Amniotic epithelial cell (primary cell): ENCODE data around the gene HOXC9.
A peak's percentile ranks its signal among the peaks of the same experiment; 100 is the strongest.

Source experiments
- DNase-seq: peaks from one replicate; pipeline ENCODE4 v3.0.0-alpha.2; 2010; ENCODE audit warnings: low read depth

HOXC9 gene

DNA sequence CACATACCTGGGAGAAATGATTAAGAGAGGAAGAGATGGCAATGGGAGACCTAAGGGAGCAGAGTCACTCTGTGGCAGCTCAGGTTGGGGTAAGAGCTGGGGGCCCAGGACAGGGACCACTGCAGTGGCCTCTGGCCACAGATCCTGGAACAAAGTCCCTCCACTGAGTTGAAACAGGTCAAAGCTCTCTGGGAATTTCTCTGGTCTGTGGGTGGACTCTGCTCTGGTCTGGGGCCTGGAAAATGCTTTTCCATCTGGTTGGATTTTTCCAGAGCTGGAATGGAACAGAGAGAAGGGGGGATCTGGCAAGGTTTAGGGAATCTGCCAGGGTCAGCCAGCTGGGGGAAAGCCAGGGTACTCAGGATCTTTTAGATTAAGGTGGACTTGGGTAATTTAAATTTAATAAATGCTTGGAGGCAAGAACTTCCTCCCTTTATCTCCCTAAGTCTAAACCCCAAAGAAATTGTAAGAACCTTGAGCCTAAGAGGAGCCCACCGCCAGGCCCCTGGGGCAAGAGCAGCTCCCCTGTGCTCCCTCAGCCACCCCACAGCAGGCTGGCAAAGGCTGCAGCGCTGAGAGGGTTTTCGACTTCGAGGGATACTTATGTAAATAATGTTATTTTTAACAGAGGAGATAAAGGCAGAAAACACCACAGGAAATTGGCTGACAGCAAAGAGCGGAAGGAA lies 11.3 kb upstream of the HOXC9 start:
- no peak for DNase-seq

DNA sequence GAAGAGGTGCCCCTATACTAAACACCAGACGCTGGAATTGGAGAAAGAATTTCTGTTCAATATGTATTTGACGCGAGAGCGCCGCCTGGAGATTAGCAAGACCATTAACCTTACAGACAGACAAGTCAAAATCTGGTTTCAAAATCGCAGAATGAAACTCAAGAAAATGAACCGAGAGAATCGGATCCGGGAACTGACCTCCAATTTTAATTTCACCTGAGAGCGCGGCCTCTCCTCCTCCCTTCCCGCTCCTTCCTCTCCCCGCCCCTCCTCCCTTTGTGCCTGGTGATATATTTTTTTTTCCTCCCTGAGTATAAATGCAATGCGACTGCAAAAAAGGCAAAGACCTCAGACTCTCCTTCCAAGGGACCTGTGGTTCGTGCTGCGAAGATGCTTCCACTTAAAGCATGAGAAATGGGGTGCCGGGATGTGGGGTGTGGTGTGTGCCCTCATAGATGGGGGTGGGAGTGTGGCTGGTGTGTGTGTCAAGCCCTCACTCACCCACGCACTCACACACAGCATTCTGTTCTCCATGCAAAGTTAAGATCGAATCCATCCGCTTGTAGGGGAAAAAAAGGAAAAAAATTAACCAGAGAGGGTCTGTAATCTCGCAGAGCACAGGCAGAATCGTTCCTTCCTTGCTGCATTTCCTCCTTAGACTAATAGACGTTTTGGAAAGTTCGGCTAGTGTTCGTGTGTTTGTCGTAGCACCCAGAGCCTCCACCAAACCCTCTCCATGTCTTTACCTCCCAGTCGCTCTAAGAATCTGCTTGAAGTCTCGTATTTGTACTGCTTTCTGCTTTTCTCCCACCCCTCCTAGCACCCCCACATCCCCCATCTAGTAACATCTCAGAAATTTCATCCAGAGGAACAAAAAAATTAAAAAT lies 10.5 kb upstream of the HOXC9 start:
- DNase-seq = peak; percentile 42

DNA sequence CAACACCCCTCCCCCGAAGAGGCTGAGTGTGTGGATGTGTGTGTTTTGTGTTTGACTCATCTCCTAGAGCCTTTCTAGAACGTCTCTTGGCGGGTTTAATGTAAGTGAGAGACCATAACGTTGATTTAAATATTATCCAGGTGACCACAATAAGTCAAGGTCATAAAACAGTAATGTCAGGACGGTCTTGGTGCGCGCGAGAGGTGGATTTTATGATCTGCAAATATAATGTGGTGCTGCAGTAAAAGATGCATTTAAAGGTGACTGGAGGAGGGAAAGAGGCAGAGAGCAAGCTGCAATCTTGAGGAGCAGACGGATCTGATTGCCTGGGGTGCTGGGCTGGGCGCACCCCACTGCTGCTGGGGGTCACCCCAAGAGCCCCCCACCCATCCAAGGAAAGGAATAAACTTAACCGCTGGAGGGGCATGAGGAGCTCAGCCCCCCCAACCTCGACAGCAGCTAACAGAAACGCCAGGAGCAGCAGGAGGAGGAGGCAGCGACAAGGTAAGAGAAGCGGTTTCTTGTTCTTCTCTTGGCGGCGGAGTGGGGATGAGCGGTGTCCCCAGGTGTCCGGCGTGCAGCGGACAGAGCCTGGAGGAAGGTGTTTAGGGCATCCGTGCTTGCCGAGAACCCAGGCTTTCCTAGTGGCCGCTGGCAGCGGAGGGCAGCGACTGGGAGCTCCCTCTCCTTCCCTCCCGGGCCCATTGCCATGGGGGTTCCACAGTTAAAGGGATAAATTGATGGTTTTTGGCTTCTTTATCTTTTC lies 9.5 kb upstream of the HOXC9 start:
- DNase-seq = no peak

DNA sequence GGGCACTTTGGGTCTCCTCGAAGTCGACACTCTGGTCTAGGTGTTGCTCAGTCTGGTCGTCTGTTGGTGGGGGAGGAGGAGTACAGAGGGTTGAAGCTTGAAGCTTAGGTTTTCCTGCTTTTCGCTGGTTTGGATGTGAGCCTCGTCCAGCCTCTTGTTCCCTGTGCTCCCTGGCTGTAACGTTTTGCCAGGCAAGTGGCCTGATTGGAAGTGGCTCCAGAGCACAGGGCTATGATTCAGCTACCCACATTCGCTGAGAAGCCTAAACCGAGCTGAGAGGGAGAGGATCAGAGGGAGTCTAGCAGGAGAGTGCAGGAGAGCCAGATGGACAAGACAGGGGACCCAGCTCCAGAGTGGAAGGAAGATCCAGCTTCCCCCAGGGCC lies 8.9 kb upstream of the HOXC9 start:
- DNase-seq = no peak

DNA sequence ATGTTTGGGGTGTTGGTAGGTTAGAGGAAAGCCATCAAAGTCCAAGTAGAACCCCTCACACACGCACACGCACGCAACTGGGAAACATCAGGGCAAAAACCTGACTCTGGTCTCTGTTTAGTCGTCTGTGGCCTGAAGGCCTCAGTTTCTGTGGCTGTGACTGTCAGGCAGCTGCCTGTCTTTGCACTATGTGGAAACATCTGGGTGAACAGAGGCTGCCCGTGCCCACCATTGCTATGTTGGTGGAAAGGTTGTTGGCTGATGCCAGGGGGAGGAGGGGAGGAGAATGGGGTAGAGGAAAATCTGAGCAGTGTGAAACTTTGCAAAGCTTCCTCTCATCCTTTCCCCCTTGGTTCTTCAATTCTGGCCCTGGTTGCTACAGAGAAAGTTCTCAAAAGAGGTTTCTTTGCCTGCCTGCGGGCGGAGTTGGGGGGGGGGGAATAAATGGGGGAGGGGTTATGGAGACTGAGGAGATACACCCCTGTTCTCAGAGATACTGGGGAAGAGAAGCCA lies 7.5 kb upstream of the HOXC9 start:
- no peak for DNase-seq

DNA sequence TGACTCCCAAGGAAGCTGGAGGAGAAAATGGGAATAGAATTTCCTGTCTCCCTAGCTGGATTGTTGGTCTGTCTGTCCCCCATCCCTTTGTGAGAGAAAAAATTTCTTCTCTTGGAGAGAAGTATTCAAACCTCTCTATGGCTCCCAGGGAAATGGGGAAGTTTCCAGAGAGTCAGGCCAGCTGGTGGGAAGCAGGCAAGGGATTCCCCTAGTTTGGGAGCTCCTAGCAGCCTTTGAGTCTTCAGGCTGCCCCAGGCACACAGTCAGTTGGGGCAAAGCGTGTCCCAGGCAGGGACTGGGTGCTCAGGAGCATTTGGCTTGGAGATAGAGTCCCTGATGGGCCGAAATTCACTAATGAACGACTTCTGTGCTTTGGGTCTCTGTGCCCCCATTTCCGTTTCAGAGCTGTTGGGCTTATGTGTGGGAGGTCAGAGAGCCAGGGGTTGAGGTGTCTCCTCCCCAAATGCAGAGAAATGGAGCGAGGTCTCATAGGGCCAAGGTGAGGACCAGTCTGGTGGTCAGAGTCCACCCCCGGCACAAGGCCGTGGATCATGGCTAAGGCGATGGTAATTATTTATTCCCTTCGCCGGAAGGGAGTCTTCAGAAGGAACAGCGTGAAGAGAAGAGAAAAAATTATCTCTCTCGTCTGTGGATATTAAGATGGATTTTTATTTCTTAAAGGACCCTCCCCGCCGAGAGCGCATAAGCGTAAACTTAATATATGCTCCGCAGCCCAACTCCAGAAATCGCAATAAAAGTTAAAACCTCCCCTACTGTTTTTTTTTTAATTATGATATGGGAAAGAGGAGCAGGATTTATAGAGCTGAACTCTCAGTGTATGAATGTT lies 6.6 kb upstream of the HOXC9 start:
- DNase-seq = no peak

DNA sequence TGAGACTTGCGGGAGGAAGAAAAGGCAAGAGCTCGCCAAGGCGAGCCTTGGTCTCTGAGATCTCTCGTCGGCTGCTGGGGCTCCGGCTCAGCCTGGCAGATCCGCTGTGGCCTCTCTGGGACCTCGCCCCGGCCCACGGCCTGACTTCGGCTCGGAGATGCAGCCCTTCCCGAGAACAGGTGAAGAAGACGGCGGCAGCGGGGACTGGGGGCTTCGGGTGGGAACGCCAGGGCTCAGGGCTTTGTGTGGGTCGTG lies 6.0 kb upstream of the HOXC9 start:
- no peak for DNase-seq

DNA sequence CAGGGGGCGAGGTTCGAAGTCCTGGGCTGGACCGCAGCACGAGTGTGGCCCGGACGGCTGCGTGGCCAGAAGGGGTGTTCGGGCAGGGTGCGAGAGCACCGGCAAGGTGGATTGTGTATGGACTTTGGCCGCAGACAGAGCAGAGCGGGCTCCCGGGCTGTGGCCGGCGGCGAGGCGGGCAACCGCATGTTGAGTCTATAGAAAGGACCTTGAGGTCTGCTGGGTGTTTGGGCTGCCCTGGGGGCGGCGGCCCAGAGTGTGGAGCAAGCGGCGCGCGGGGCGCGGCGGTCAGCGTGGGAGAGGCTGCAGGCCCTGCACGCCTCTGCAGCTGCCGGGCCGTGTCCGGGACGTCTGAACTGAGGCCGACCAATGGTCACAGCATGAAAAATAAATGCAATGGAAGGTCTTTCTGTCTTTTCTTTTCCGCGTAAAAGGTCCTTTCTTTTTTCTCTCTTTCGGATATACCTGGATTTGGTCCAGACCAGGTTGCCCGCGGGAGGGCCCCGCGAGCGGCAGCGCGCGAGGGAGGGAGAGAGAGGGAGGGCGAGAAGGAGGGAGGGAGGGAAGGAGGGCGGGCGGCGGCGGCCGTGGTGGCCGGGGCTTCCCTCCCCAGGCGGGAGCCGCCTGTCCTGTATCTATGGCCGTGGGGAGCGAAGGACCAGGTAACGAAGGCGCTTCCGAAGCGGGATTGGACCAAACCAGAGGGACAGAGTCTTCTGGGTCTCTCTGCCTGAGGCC lies 5.5 kb upstream of the HOXC9 start:
- peak; percentile 39 for DNase-seq

DNA sequence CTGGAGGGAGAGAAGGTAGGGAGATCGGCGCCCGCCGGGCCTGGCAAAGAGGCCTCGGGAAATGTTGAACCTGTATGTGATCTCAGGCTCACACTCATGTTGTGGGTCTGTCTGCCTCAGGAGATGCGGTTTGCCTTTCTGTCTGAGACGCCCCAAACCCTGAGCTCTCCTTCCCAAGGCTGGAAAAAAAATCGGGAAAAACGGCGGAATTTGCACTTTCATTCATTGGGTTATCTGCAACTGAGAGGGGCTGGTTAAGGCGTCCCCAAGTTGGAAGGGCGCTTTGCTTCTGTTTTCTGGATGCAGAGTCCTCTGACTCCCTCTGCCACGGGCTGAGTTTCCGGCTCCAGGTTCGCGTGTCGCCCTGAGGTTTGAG lies 5.0 kb upstream of the HOXC9 start:
- DNase-seq = no peak

DNA sequence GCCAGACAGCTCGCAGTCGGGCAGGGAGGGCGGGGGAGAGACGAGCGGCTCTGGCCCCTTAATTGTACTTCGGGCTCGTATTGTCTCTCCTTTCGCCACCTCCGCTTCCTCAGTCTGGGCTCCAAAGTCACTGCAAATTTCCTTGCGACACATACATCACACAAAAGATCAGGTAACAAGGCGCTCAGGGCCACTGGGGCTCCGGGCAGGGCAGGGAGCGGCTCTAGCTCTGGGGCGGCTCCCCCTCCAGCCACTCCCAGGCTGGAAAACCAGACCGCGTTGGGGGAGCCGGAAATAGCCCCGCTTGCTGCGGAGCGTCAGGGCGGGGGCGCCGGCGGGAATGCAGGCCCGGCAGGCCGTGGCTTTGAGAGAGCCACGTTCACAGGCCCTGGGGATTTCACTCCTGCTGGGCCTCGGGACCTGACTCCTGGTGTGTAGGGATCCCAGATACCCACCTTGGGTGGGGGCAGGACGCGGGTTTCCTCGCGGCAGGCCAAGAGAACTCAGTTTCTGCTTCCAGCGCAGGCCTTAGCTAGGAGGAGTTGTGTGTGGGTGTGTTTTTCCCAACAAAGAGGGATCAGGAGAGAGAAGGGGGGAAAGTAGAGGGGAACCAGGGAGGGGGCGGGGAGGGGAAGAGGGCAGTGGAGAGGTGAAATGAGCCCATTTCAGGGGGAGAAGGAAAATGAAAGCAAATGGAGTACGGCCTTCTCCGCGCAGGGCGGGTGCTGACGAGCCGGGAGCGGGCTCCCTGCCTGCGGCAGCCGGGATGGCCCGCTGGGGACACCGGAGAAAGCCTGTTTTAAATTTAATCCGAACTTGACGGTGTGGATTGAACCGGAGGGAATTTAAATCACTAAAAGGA lies 4.4 kb upstream of the HOXC9 start:
- no peak for DNase-seq

DNA sequence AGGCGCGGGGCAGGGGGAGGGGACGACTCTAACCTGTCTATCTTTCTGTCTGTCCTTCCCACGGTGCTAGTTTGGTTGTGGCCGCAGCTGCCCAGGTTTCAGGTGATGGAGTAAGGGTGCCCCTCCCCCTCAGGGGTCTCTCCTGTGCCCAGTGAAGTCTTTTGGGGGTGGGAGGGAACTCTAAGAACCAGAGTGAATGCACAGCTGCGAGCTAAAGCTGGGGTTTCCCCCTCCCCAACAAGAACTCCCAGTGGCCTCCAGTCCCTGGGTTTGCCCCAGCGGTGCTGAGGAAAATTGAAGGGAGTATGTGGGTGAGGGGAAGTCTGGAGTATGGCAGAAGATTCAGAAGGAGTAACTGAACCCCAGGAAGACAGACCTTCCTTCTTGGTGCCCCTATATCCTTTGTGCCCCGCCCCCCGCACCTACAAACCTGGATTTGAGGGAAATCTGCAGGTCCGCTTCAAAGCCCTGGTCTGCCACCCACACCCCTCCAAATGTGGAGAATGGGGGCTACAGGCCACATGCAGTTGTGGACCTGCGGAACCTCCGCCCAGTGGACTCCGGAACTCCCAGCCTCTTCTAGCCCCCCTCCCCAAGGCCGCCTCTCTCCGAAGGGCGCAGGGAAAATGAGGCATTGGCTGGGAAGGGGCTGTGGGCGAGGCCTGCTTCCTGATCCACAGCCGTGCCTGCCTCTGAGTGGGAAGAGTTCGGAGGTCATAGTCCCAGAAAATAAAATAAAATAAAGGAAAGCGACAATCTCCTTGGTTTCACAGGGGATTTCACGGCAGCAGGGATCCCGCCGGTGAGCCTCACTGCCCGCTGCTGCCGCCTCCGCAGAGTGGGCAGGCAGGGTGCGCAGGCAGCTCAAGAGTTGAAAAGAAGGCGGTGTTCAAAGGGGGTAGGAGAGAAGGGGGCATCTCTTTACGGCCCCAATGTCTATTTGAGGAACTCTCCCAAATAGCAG lies 3.4 kb upstream of the HOXC9 start:
- no peak for DNase-seq

DNA sequence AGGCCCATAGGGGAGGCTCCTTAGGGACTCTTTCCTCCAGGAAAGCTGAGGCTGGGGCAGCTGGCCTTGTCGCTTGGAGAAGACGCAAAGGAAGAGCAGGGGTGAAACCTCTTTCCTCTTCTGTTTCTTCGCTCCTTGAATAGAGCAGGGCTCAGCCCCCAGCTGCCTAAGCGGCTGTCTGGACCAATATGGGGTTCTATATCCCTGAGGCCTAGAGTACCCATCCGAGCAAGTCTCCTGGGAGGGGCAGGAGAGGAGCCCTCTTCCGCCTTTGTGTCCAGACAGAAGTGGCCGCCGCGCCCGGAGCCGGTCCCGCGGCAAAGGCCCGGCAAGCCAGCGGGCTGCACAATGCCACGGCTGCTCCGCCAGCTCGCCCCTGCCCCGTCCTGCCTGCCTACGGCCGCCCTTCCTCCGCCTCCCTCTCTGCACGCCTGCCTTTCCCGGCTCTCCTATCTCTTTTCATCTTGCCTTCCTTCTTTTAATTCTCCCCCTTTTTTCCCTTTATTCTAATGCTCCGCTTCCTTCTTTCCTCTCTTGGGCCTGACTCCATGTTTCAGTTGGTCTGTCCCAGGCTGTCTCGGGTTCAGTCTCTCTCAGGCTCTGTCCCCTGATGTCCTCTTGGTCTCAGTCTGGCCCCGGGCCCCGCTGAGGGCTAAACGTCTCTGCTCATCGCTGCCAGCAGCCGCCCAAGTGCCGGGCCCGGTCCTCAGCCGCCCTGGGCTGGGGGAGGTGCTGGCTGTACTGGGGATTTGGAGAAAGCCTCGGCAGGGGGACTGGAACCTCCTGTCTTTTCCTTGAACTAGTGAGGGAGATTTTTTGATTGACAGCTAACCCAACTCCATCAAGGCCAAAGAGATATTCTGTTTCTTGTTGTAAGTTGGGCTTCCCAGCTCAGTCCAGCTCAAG lies 2.5 kb upstream of the HOXC9 start:
- DNase-seq = no peak

DNA sequence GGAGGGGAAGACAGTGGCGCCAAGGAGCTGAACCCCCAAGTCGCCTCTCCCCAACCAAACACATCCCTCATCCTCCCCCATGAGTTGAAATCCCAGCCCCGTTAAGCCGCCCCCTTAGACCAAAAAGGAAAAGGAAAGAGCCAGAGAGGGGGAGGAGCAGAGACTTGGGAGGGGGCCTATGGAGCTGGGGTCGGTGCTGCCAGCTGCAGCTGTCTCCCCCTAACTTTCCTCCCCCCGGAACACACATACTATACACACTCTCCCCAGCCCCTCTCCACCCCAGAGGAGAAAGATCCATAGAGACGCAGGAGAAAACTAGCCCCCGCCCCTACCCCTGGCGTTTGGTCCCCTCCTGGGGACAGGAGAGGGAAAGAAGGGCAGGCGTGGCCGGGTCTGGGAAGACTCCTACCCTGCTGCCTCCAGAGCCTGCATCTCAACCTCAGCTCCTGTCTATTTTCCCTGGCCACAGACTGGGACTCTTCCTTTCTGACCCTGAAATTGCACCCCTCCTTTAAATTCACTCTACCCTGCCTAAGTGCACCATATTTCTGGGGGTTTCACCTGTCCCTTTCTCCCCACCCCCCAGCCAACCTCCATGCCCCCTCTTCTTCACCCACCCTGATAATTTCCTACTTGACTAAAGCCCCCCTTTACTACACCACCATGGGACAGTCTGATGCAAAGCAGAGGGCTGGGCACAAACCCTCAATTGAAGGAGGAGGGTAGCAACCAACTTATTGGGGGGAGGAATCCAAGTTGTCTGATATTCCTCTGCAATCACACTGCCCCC lies 1.7 kb upstream of the HOXC9 start:
- DNase-seq = no peak

DNA sequence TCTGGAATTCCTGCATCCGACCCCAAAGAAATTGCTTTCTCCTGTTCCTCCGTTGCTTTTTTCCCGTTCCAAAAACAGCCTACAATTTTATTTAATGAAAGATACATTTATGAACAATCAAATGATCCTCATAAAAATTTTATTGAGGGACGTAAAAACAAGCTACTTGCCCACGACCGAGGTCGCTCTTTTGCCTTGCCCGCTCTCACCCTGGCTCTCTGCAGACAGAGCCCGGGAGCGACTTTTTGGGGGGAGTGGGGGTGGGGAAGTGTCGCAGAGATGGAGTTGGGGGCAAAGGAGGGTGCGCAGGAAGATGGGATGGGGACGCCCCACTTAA lies 1.1 kb upstream of the HOXC9 start:
- DNase-seq = no peak

DNA sequence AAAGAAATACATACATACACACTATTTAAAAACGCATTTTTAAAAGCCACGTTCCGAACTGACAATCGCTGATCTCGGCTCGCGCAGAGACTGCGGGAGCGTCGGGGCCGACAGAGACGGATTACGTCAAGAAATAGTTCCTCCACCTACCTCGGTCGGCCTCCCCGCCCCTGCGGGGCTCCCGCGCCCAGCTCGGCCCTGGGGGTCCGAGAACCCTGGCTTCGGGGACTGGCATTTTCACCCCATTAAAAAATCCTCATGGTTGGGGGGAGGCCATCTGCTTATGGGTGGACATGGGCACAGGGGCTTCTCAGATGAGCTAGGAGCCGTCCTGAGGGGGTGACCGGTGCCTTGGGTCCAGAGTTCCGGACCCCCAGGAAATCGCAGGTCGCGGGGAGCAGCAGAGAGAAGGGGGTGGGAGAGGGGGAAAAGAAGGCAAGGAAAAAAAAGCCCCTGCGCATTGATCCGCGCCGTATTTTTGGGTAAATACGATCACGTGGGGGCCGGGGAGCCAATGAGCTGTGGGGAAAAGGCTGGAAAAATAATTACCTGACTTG lies 324 bp upstream of the HOXC9 start:
- peak; percentile 91 for DNase-seq

DNA sequence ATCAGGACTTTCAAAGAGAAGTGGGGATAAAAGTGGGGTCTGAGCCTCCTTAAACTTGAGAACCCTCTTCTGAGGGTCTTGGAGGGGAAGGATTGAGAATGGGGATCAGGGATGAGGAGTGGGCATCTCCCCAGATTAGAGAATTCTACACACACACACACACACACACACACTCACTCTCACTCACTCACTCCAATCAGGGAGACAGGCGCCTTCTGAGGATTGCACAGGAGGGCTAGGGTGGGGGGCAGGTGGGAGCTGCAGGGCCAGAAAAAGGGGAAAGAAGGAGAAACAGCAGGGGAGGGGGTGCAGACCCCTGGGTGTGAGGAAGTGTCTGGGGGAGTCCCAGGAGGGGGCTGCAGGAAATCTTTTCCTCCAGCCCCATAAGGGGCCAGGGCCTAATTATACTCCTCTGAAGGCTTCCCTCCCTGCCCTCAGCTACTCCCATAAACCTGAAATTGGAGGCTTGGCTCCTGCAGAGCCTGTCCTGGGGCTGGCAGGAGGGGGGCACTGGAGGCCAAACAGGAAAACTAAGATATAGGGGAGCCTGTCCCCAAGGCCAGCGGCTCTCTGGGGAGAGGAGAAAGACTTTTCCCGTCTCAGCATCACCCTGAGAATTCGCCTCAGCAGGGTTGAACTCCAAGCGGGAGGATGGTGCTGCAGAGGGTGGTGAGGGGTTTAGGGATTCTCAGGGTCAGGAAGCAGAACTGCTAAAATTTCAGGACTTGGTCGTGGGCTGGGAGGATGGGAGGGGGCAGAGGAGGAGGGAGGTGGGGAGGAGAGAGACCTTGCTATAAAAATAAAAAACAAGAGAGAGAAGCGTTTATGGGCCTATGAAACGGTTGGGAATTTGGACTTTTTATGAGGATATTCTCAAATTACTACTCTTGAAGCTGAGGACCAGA lies 1.6 kb downstream of the HOXC9 start:
- no peak for DNase-seq
